Measurements from ENCODE around the gene CYP2A7. TPM values are rescaled to one million over a fixed set of nuclear protein-coding genes. Genes with fewer than 3 reads are reported as not detected.
"Not testable (repeated sequence)": the region's sequence is repeated elsewhere in the genome, so short reads cannot be mapped to it uniquely, and the experiment has no call there.

CYP2A7 gene
- total and polyA plus RNA-seq, 8 donors, result 0.18 to 0.49 (median 0.34) TPM; not detected in 2

DNA sequence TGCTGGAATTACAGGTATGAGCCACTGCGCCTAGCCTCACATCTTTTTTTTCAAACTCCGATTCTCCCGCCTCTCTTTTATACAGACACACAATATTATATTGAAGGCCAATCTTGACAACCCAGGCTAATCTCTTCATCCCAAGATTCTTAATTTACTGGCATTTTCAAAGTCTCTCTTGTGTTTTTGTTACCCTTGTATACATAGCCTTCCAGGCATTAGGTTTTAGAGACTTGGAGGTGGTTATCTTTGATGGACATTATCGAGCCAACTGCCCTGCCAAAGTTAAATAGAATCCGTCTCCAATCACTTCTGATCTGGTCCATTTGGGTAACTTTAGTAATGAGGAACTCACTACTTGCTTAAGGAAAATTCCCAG lies 14.4 kb upstream of the CYP2A7 start:
- DNase-seq (no peak), ATAC-seq (no peak)
- Histone ChIP-seq H3K36me3 (no peaks in the 10 kb centered on the region), H3K27ac (no peak overlapping the region), H3K4me1 (no peaks in the 10 kb centered on the region), H3K4me3 (no peak overlapping the region), H3K27me3 (no peaks in the 10 kb centered on the region), H3K9me3 (no peaks in the 10 kb centered on the region)
- intact Hi-C loops (cut with DNase I), result no loop called here
- TF ChIP-seq, protein P1, sequence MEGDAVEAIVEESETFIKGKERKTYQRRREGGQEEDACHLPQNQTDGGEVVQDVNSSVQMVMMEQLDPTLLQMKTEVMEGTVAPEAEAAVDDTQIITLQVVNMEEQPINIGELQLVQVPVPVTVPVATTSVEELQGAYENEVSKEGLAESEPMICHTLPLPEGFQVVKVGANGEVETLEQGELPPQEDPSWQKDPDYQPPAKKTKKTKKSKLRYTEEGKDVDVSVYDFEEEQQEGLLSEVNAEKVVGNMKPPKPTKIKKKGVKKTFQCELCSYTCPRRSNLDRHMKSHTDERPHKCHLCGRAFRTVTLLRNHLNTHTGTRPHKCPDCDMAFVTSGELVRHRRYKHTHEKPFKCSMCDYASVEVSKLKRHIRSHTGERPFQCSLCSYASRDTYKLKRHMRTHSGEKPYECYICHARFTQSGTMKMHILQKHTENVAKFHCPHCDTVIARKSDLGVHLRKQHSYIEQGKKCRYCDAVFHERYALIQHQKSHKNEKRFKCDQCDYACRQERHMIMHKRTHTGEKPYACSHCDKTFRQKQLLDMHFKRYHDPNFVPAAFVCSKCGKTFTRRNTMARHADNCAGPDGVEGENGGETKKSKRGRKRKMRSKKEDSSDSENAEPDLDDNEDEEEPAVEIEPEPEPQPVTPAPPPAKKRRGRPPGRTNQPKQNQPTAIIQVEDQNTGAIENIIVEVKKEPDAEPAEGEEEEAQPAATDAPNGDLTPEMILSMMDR (IDR thresholded peaks at IDR 0.05), result no peak

DNA sequence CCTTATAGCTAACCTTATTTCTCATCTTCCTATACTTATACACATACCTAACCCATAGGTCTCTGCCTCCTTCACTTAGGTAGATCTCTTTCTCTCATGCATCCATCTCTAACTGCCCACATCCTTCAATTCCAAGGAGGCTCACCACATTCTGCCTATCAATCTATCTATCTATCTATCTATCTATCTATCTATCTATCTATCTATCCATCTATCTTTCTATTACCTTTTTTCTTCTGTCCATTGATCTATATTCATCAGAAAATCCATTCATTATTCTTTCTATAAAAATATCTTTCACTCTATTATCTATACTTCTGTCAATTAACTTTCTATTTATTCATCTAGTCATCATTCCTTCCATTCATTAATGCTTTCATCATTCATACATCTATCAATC lies 11.1 kb upstream of the CYP2A7 start:
- TF ChIP-seq, protein P1 (IDR thresholded peaks at IDR 0.05), result no peak

DNA sequence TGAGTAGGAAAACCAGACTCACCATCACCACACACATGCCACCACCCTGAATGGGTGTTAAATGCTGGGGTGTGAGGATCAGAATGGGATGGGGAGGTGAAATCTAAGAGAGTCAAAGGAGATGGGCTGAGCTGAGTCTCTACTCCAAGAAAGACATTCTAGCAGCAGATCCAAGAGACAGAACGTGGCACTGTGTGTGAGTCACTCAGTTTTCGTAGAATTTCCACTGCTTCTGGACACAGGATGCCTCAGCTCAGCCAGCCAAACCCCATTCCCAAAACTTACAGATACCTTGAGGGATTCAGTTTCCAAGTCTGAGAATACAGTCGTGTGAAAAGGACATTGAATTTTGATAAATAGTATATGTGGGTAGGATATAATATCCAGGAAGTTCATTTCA lies 7.3 kb upstream of the CYP2A7 start:
- Histone ChIP-seq H3K36me3 (no peaks in the 10 kb centered on the region), H3K4me3 (no peak overlapping the region), H3K27ac (no peak overlapping the region), H3K27me3 (no peaks in the 10 kb centered on the region), H3K4me1 (no peaks in the 10 kb centered on the region), H3K9me3 (no peaks in the 10 kb centered on the region)
- TF ChIP-seq, protein P1 (IDR thresholded peaks at IDR 0.05), result no peak
- DNase-seq, result no peak
- intact Hi-C loops (cut with DNase I), result no loop called here
- ATAC-seq, result no peak

More for the DNA sequence above, 11.1 kb upstream of the CYP2A7 start:
- H3K27ac ChIP-seq, result no peak overlapping the region
- no peaks in the 10 kb centered on the region for H3K27me3 ChIP-seq
- H3K4me1 ChIP-seq, result no peaks in the 10 kb centered on the region
- H3K36me3 ChIP-seq, result no peaks in the 10 kb centered on the region
- ATAC-seq (no peak), DNase-seq (no peak)
- no peaks in the 10 kb centered on the region for H3K9me3 ChIP-seq
- intact Hi-C loops (cut with DNase I), result no loop called here
- H3K4me3 ChIP-seq, result no peak overlapping the region

DNA sequence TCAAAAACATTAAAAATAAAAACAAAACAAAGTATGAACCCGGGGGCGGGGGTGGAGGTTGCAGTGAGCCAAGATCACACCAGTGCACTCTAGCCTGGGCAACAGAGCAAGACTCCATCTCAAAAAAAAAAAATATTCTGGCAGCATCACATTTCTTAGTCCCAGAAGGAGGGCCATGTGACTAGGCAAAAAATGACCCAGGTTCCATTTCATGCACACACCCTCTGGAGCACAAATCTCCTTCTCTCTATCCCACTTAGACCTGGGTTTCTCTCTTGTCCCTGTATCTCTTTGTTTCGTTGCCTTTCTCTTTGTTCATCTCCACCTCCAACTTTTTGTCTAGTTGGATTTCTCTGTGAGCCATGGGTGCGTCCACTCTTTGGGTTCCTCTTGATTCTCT lies 6.2 kb upstream of the CYP2A7 start:
- H3K9me3 ChIP-seq, result no peaks in the 10 kb centered on the region
- TF ChIP-seq, protein P1 (IDR thresholded peaks at IDR 0.05), result no peak
- H3K27ac ChIP-seq, result no peak overlapping the region
- H3K4me1 ChIP-seq, result no peaks in the 10 kb centered on the region
- intact Hi-C loops (cut with DNase I), result no loop called here
- H3K36me3 ChIP-seq, result no peaks in the 10 kb centered on the region
- no peaks in the 10 kb centered on the region for H3K27me3 ChIP-seq
- H3K4me3 ChIP-seq, result no peak overlapping the region
- no peak for ATAC-seq
- no peak for DNase-seq

DNA sequence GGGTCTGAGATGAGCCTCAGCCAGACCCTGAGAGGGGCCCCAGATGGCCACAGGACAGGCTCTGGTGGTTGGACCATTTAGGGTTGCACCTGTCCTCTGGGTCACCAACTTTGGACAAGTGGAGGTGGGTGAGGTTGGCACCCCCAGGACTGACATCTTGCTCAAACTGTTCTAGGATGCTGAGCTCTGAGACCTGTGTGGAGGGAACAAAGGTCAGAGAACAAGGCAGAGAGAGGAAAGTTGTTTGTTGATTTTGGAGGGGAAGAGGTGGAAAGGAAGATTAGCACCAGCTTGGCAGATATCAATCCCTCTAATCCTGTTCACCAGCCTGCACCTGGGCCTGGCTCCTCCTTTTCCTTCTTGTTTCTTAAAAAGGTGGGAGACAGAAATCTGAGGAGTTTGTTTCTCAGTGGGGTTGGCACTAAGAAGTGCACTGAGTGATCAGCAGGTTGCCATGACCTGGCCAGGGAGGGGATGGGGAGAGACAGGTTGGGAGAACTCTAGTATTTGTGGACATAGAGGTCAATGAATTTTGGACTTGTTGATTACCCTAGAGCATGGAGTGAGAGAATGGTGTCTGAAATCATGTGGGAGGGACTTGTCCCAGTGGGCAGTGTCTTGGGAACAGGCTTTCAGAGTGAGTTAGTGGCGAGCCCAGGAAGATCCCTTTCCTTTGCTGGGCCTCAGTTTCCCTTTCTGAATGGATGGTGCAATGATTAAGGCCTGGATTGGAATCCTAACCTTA lies 2.3 kb upstream of the CYP2A7 start:
- H3K36me3 ChIP-seq; intact Hi-C loops (cut with DNase I); H3K27me3 ChIP-seq; H3K4me1 ChIP-seq; DNase-seq; ATAC-seq; H3K27ac ChIP-seq; H3K9me3 ChIP-seq; H3K4me3 ChIP-seq: not testable (repeated sequence)

DNA sequence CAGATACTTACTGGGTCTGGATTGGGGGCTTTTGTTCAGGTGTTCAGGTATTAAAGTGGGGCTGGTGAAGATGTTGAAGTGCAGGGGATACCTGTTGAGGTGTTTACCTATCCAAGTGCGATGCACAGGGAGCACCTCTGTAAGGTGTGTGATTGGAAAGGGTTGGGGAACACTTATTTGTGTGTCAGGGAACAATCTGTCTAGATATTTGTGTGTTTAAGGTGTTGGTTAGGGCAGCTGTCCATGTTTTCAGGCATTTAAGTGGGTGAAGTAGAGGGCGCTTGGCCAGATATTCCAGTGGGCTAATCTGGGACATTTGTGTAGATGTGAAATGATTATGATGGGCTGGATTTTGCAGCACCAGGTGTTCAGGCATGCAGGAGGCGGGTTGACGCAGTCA lies 2.7 kb downstream of the CYP2A7 start:
- H3K27me3 ChIP-seq; H3K36me3 ChIP-seq; H3K4me3 ChIP-seq; intact Hi-C loops (cut with DNase I); DNase-seq; H3K4me1 ChIP-seq; H3K9me3 ChIP-seq; H3K27ac ChIP-seq: not testable (repeated sequence)
- ATAC-seq, result peak; percentile 20

DNA sequence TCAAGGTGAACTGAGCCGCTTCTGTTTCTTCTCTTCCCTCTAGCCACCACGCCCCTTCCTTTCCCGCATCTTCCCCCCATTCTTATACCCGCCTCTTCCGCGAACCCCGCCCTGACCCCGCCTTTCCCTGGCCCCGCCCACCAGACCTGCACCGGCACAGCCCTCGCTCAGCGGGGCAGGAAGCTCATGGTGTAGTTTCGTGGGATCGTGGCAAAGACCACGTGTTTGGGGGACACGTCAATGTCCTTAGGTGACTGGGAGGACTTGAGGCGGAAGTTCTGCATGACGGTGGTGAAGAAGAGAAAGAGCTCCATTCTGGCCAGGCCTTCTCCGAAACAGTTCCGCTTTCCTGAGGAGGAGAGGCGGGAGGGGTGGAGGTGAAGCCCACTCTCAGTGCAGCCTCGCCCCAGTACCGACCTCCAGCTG lies 6.5 kb downstream of the CYP2A7 start:
- H3K27me3 ChIP-seq; H3K9me3 ChIP-seq; H3K36me3 ChIP-seq; intact Hi-C loops (cut with DNase I); H3K4me1 ChIP-seq: not testable (repeated sequence)
- DNase-seq, result peak in 3 of 4 donors; percentile 11 to 98 (median 74)
- Histone ChIP-seq H3K4me3 (peak overlapping the region in 1 of 2 donors; percentile 11), H3K27ac (peak overlapping the region in 1 of 2 donors; percentile 69)
- peak; percentile 86 for ATAC-seq

DNA sequence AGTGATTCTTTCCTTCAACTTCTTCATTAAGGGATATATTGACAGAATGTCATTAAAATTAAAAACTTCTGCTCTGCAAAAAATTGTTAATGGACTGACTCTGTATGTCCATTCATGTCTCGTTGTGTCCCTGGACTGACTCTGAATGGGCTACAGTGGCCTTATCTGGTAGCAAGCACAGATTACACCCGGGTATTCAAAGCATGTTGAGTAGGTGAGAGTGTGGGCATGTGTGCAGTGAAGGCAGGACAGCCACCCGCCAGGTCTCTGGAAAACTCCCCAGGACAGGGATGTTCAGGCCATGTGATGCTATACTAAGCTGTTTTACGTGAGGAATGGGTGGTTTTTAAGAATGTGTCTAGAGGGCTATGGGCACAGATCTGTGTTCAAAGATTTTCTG lies 7.2 kb downstream of the CYP2A7 start:
- H3K9me3 ChIP-seq; H3K4me1 ChIP-seq; H3K27me3 ChIP-seq; intact Hi-C loops (cut with DNase I); H3K4me3 ChIP-seq; DNase-seq; H3K36me3 ChIP-seq: not testable (repeated sequence)
- ATAC-seq, result peak; percentile 45
- H3K27ac ChIP-seq, result peak overlapping the region in 1 of 2 donors; percentile 69

DNA sequence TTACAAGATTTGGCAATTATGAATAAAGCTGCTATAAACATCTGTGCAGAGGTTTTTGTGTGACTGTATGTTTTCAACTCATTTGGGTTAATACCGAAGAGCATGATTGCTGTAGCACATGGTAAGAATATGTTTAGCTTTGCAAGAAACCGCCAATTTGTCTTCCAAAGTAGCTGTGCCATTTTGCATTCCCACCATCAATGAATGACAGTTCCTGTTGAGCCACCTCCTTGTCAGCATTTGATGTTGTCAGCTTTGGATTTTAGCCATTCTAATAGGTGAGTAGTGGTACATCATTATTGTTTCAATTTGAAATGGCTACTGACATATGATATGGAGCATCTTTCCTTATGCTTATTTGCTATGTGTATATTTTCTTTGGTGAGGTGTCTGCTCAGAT lies 8.2 kb downstream of the CYP2A7 start:
- intact Hi-C loops (cut with DNase I); ATAC-seq: not testable (repeated sequence)

More for the DNA sequence above, 8.2 kb downstream of the CYP2A7 start:
- not testable (repeated sequence) for H3K36me3 ChIP-seq, H3K4me1 ChIP-seq, H3K4me3 ChIP-seq, H3K27me3 ChIP-seq, H3K9me3 ChIP-seq, DNase-seq, H3K27ac ChIP-seq
